SU-DHL-6 (cell line): ENCODE data around the gene P2RY6.

Experiments
- H2AFZ ChIP-seq: fragments of 200-600 bp; sonication (generic); 2 replicates; pipeline ENCODE4 v1.6.1; 2014; ENCODE audit warnings: low read depth, mild to moderate bottlenecking, moderate library complexity, mixed read lengths, antibody characterized with exemption, low read length; ENCODE audit not compliant: severe bottlenecking
- H3F3A ChIP-seq: fragments of 200-600 bp; shearing (Covaris generic); 2 replicates; pipeline ENCODE4 v1.6.0; 2016; ENCODE audit warnings: antibody characterized with exemption, mild to moderate bottlenecking; ENCODE audit not compliant: insufficient read depth
- H3K27ac ChIP-seq: fragments of 200-600 bp; sonication (generic); 2 replicates; pipeline ENCODE4 v1.5.1; 2016; ENCODE audit warnings: low read depth, mild to moderate bottlenecking, low read length, moderate library complexity, mixed read lengths
- H3K27me3 ChIP-seq: fragments of 200-600 bp; sonication (generic), shearing (Covaris generic); 2 replicates; pipeline ENCODE4 v1.6.0; 2014; ENCODE audit warnings: mild to moderate bottlenecking, low read length
- H3K36me3 ChIP-seq: fragments of 200-600 bp; sonication (generic); 2 replicates; pipeline ENCODE4 v1.6.1; 2014; ENCODE audit warnings: mild to moderate bottlenecking, low read length, mixed read lengths
- H3K4me2 ChIP-seq: fragments of 300-600, 200-600 bp; shearing (Covaris generic), sonication (generic); 2 replicates; pipeline ENCODE4 v1.6.0; 2014; ENCODE audit warnings: low read length, low read depth, mild to moderate bottlenecking; ENCODE audit not compliant: poor library complexity, severe bottlenecking
- H3K4me3 ChIP-seq: fragments of 200-600 bp; sonication (generic); 2 replicates; pipeline ENCODE4 v1.5.1; 2014; ENCODE audit warnings: antibody characterized with exemption, low read length, mild to moderate bottlenecking, mixed read lengths; ENCODE audit not compliant: insufficient read depth, poor library complexity, severe bottlenecking
- H3K79me2 ChIP-seq: fragments of 200-600 bp; sonication (generic); 2 replicates; pipeline ENCODE4 v1.6.1; 2014; ENCODE audit warnings: mild to moderate bottlenecking, low read length, moderate library complexity; ENCODE audit not compliant: insufficient read depth
- H3K9ac ChIP-seq: fragments of 200-600 bp; sonication (generic); 2 replicates; pipeline ENCODE4 v1.7.0; 2014; ENCODE audit warnings: mild to moderate bottlenecking, low read length
- H3K9me2 ChIP-seq: fragments of 200-600 bp; sonication (generic); replicated peaks from 2 replicates; pipeline ENCODE4 v1.6.1; 2014; ENCODE audit warnings: low read length; ENCODE audit not compliant: insufficient read depth
- H3K9me3 ChIP-seq: fragments of 200-600 bp; sonication (generic); 2 replicates; pipeline ENCODE4 v1.6.1; 2014; ENCODE audit warnings: low read length, mixed read lengths; ENCODE audit not compliant: insufficient read depth
- H4K20me1 ChIP-seq: fragments of 200-600 bp; sonication (generic); 2 replicates; pipeline ENCODE4 v1.6.1; 2014; ENCODE audit warnings: low read depth, mild to moderate bottlenecking, antibody characterized with exemption, low read length, moderate library complexity, mixed read lengths
- EZH2phosphoT487 ChIP-seq: fragments of 200-600 bp; sonication (generic), shearing (Covaris generic); conservative IDR thresholded peaks from 2 replicates; pipeline ENCODE4 v1.6.1; 2018; ENCODE audit warnings: mild to moderate bottlenecking, antibody characterized with exemption, low read length, moderate library complexity, mixed read lengths
- TF ChIP-seq, protein P1 (sequence below): fragments of 200-600 bp; sonication (generic); IDR thresholded peaks from one replicate; pipeline ENCODE4 v1.5.1; 2017; ENCODE audit warnings: antibody characterized with exemption, mild to moderate bottlenecking, low read length, moderate library complexity; ENCODE audit not compliant: insufficient read depth, poor library complexity, severe bottlenecking

P2RY6 gene

GRCh38 chr11:73242251-73243092 is 29.7 kb upstream of the P2RY6 start:
- Histone ChIP-seq H2AFZ (peak overlapping the region; percentile 57), H4K20me1 (no peaks in the 10 kb centered on the region), H3K27ac (no peak overlapping the region), H3K4me2 (peak overlapping the region; percentile 2), H3K9me3 (no peaks in the 10 kb centered on the region), H3K79me2 (no peaks in the 10 kb centered on the region), H3K4me3 (no peak overlapping the region), H3K27me3 (no peaks in the 10 kb centered on the region), H3K9me2 (no peaks in the 10 kb centered on the region), H3F3A (no peaks in the 10 kb centered on the region), H3K36me3 (no peaks in the 10 kb centered on the region), H3K9ac (no peak overlapping the region)
- TF ChIP-seq EZH2phosphoT487: no peak
- TF ChIP-seq, protein P1, sequence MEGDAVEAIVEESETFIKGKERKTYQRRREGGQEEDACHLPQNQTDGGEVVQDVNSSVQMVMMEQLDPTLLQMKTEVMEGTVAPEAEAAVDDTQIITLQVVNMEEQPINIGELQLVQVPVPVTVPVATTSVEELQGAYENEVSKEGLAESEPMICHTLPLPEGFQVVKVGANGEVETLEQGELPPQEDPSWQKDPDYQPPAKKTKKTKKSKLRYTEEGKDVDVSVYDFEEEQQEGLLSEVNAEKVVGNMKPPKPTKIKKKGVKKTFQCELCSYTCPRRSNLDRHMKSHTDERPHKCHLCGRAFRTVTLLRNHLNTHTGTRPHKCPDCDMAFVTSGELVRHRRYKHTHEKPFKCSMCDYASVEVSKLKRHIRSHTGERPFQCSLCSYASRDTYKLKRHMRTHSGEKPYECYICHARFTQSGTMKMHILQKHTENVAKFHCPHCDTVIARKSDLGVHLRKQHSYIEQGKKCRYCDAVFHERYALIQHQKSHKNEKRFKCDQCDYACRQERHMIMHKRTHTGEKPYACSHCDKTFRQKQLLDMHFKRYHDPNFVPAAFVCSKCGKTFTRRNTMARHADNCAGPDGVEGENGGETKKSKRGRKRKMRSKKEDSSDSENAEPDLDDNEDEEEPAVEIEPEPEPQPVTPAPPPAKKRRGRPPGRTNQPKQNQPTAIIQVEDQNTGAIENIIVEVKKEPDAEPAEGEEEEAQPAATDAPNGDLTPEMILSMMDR: peak; percentile 99

DNA sequence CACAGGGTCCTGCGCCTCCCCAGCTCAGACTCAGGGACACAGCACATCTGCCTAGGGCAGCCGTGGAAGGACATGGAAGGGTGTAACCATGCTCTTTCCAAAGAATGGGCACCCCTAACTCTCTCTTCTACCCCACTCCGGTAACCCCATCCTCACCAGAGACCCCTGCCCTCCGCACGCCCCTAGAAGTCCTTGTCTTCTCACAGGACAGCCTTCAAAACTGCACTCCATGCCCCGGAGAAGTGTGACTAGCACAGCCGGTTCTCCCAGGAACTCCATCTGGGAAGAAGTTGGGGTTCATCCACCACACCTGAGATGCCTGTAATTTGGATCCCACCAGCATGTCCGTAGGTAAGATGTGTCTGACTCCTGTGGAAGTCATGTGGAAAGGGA is 29.0 kb upstream of the P2RY6 start:
- no peak overlapping the region for H3K9ac ChIP-seq
- H3K36me3 ChIP-seq: no peaks in the 10 kb centered on the region
- no peaks in the 10 kb centered on the region for H4K20me1 ChIP-seq
- no peaks in the 10 kb centered on the region for H3K9me3 ChIP-seq
- no peaks in the 10 kb centered on the region for H3F3A ChIP-seq
- no peaks in the 10 kb centered on the region for H3K27me3 ChIP-seq
- TF ChIP-seq EZH2phosphoT487: no peak
- TF ChIP-seq, protein P1: no peak
- H3K4me2 ChIP-seq: no peak overlapping the region
- H3K27ac ChIP-seq: no peak overlapping the region
- no peaks in the 10 kb centered on the region for H3K79me2 ChIP-seq
- no peak overlapping the region for H3K4me3 ChIP-seq
- H3K9me2 ChIP-seq: no peaks in the 10 kb centered on the region
- no peak overlapping the region for H2AFZ ChIP-seq

- no peaks in the 10 kb centered on the region for H3K36me3 ChIP-seq
- H3K9ac ChIP-seq: no peak overlapping the region
- no peaks in the 10 kb centered on the region for H3K27me3 ChIP-seq
- no peaks in the 10 kb centered on the region for H3K9me2 ChIP-seq
- H3K27ac ChIP-seq: no peak overlapping the region
- H2AFZ ChIP-seq: no peak overlapping the region
- no peak overlapping the region for H3K4me3 ChIP-seq
- no peaks in the 10 kb centered on the region for H3K9me3 ChIP-seq
- H3K4me2 ChIP-seq: no peak overlapping the region
- no peaks in the 10 kb centered on the region for H3K79me2 ChIP-seq
- TF ChIP-seq, protein P1: no peak
- no peak for TF ChIP-seq EZH2phosphoT487
- H3F3A ChIP-seq: no peaks in the 10 kb centered on the region
- H4K20me1 ChIP-seq: no peaks in the 10 kb centered on the region
Observed at GRCh38 chr11:73244589-73245240, 27.4 kb upstream of the P2RY6 start.
